ENCODE results near the gene GAST.
A peak's percentile ranks its signal among the peaks of the same experiment; 100 is the strongest.
"Not testable (repeated sequence)": the region's sequence is repeated elsewhere in the genome, so short reads cannot be mapped to it uniquely, and the experiment has no call there.

The GAST gene

DNA sequence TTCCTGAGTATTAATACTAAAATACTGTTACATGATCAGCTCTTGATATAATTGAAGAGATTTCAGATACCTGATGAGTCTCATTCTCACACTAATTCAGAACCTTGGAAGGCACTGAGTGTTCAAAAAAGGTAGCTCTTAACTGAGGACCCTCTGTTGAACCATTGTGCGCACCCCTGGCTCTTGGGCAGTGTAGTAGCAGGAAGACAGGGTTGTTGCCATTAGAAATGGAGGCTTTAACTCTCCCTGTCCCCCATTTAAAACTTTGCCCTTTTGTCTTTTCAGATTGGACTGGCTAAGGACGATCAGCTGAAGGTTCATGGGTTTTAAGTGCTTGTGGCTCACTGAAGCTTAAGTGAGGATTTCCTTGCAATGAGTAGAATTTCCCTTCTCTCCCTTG is 21.6 kb upstream of the GAST start:
- H3K4me3 ChIP-seq (ENCODE audit: low read depth, low read length) = peak overlapping the region; percentile 96; the same call in 1 of the 2 replicates
- TF ChIP-seq, protein P1, sequence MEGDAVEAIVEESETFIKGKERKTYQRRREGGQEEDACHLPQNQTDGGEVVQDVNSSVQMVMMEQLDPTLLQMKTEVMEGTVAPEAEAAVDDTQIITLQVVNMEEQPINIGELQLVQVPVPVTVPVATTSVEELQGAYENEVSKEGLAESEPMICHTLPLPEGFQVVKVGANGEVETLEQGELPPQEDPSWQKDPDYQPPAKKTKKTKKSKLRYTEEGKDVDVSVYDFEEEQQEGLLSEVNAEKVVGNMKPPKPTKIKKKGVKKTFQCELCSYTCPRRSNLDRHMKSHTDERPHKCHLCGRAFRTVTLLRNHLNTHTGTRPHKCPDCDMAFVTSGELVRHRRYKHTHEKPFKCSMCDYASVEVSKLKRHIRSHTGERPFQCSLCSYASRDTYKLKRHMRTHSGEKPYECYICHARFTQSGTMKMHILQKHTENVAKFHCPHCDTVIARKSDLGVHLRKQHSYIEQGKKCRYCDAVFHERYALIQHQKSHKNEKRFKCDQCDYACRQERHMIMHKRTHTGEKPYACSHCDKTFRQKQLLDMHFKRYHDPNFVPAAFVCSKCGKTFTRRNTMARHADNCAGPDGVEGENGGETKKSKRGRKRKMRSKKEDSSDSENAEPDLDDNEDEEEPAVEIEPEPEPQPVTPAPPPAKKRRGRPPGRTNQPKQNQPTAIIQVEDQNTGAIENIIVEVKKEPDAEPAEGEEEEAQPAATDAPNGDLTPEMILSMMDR (IDR thresholded peaks at IDR 0.05; ENCODE audit: low read depth, low read length, missing control alignments) = no peak
- DNase-seq (ENCODE audit: low read depth) = no peak

GRCh38 chr17:41691031-41691777 is 20.9 kb upstream of the GAST start:
- DNase-seq (ENCODE audit: low read depth) = no peak
- TF ChIP-seq, protein P1 (IDR thresholded peaks at IDR 0.05; ENCODE audit: low read depth, low read length, missing control alignments) = no peak
- H3K4me3 ChIP-seq (ENCODE audit: low read depth, low read length) = no peak overlapping the region; the same call in 1 of the 2 replicates

DNA sequence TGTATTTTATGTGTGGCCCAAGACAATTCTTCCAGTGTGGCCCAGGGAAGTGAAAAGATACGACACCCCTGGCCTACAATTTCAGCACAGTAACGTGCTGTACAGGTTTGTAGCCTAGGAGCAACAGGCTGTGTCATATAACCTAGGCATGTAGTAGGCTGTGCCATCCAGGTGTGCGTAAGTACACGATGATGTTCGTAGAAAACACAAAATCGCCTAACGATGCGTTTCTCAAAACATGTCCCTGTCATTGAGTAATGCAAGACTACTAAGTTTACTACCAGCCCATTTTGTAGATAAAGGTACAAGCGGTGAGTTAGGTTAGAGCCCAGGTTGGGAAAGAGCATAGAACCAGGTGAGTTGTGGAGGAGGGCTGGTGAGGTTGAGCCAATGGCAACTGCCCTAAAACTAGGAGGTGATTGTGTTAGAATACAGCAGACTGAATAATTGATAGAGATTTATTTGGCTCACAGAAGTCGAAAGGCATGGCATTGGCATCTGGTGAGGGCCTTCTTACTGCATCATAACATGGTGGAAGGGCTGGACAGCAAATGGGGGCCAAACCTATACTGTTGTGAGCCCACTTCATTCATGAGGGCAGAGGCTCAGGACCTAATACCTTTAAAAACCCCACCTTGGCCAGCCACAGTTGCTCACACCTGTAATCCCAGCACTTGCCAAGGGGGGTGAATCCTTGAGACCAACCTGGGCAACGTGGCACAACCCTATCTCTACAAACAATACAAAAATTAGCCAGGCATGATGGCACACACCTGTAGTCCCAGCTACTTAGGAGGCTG is 19.2 kb upstream of the GAST start:
- no peak for DNase-seq (ENCODE audit: low read depth)
- TF ChIP-seq, protein P1 (IDR thresholded peaks at IDR 0.05; ENCODE audit: low read depth, low read length, missing control alignments) = no peak
- H3K4me3 ChIP-seq (ENCODE audit: low read depth, low read length) = no peak overlapping the region

DNA sequence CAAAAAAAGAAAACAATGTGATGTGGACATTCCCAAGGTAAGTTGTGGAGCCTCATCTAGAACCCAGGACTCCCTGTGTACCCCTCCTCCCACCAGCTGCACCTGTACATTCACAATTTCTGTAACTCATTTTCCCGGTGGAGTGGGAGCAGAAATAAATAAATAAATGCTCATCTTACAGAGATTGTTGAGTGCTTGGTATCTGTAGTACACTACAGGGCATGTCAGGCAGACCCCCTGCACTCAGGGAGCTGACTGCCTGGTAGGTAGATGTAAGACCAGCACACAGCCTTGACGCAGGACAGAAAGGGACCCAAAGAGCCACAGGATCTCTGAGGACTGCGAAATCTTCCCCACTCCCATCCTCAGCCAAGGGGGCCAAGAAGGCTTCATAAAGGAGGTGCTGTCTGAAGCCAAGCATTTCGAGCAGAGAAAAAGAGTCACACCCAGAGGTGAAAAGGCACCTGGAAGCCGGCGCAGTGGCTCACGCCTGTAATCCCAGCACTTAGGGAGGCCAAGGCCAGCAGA is 16.9 kb upstream of the GAST start:
- no peak overlapping the region for H3K4me3 ChIP-seq (ENCODE audit: low read depth, low read length)
- no peak for DNase-seq (ENCODE audit: low read depth)
- TF ChIP-seq, protein P1 (IDR thresholded peaks at IDR 0.05; ENCODE audit: low read depth, low read length, missing control alignments) = no peak

DNA sequence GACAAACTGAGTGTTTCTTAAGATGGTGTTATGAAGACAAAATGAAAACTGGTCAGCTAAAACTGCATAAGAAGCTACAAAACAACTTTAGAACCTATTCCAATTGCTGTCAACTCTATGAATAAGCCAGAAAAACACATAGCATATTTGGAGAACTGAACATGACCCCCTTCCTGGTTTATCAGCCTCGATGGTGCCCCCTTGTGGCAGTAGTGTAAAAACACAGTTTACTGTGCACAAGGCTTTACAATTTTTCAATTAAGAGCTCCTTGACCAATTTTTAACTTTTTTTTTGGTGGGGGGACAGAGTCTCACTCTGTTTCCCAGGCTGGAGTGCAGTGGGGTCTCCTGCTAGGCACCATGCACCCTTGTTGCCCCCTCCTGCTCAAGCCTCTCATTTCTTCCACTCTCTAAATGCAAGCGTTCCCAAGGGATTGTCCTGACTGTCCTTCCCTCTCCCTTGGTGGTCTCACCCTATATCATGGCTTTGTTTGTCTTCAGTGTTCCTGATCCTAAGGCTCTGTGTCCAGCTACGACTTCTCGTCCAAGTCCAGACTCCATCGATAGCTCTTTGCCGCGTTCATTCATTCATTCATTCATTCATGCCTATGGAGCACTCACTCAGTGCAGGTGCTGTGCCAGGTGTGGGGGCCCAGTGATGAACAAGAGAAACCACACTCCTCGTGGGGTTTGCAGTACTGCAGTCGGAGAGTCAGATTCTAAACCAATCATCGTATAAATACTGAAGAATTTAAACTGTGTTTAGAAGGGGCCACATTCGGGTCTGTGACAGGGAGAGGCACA is 16.0 kb upstream of the GAST start:
- H3K4me3 ChIP-seq (ENCODE audit: low read depth, low read length) = no peak overlapping the region
- TF ChIP-seq, protein P1 (IDR thresholded peaks at IDR 0.05; ENCODE audit: low read depth, low read length, missing control alignments) = peak; percentile 79
- peak; percentile 54 for DNase-seq (ENCODE audit: low read depth)

GRCh38 chr17:41697122-41697962 is 14.8 kb upstream of the GAST start:
- no peak for DNase-seq (ENCODE audit: low read depth)
- TF ChIP-seq, protein P1 (IDR thresholded peaks at IDR 0.05; ENCODE audit: low read depth, low read length, missing control alignments) = no peak
- no peak overlapping the region for H3K4me3 ChIP-seq (ENCODE audit: low read depth, low read length)

DNA sequence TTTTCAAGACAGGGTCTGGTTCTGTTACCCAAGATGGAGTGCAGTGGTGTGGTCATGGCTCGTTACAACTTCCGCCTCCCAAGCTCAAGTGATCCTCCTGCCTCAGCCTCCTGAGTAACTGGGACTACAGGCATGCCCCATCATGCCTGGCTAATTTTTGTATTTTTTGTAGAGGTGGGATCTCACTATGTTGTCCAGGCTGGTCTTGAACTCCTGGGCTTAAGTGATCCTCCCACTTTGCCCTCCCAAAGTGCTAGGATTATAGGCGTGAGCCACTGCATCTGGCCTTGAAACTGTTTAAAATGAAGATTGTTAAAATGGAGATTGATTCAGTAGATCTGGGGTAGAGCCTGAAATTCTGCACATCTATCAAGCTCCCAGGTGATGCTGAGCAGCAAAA is 11.3 kb upstream of the GAST start:
- H3K4me3 ChIP-seq (ENCODE audit: low read depth, low read length) = not testable (repeated sequence)

More for the DNA sequence above, 11.3 kb upstream of the GAST start:
- not testable (repeated sequence) for DNase-seq (ENCODE audit: low read depth)

All from GM12864 (cell line).